NCI-H146 treated with DMSO at 0.1 percent for 48 hours (cell line): ENCODE results near the gene CDC42.

Experiments used
- DNase-seq: peaks from one replicate; lab custom pipeline; 2025; ENCODE audit not compliant: unreplicated experiment; lab: John Stamatoyannopoulos, UW

The CDC42 gene

DNA sequence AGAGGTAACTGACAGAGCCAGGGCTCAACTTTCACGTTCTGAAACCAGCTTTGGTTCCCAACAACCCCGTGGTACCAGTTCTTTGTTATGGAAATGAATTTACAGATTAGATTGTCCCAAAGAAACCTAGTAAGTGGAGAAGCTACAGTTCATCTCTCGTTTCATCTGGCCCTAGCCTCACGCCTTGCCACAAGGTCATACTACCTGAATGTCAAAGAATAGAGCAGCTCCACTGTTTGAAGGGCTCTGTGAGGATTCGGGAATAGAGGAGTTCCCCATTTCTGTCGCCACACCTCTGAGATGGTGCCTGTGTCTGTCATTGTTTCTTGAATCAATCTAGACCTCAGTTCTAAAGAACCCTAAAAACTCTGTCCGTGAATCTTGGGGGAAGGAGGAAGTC lies 15.0 kb upstream of the CDC42 start:
- no peak for DNase-seq

- DNase-seq, result no peak
Measured at GRCh38 chr1:22038036-22038435, 14.5 kb upstream of the CDC42 start.

- DNase-seq, result peak; percentile 8
Measured at GRCh38 chr1:22039594-22040285, 12.8 kb upstream of the CDC42 start.

DNA sequence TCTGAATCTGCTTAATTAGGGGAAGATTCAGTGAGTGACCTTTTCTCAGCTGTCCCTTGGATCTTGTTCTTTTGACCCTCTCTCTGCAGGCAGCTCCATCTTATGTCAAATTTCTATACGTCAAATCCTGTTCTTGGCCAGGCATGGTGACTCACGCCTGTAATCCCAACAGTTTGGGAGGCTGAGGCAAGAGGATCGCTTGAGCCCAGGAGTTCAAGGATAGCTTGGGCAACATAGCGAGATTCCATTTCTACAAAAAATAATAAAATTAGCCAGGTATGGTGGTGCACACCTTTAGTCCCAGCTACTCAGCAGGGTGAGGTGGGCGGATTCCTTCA lies 12.3 kb upstream of the CDC42 start:
- DNase-seq, result no peak

- no peak for DNase-seq
Measured at GRCh38 chr1:22041505-22041904, 11.0 kb upstream of the CDC42 start.

GRCh38 chr1:22043198-22043769 lies 9.2 kb upstream of the CDC42 start:
- DNase-seq, result no peak

- DNase-seq, result no peak
Measured at GRCh38 chr1:22044690-22045420, 7.7 kb upstream of the CDC42 start.

DNA sequence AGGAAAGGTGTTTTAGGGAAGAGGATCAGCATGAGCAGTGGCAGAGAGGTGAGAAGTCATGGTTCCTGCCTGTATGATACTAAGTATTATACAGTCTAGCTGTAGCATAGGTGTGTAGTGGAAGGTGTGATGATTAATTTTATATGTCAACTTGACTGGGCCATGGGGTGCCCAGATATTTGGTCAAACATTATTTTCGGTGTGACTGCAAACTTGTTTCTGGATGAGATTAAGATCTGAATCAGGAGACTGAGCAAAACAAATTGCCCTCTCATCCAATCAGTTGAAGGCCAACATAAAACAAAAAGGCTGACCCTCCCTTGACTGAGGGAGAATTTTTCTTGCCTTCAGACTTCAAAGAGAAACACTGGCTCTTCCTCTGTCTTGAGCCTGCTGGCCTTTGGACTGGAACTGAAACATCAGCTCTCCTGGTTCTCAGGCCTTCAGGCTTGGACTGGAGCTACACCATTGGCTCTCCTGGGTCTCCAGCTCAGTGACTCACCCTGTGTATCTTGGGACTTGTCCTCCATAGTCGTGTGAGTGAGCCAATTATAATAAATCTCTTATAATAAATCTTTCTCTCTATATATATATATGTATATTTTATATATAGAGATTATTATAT lies 6.8 kb upstream of the CDC42 start:
- DNase-seq, result no peak

DNA sequence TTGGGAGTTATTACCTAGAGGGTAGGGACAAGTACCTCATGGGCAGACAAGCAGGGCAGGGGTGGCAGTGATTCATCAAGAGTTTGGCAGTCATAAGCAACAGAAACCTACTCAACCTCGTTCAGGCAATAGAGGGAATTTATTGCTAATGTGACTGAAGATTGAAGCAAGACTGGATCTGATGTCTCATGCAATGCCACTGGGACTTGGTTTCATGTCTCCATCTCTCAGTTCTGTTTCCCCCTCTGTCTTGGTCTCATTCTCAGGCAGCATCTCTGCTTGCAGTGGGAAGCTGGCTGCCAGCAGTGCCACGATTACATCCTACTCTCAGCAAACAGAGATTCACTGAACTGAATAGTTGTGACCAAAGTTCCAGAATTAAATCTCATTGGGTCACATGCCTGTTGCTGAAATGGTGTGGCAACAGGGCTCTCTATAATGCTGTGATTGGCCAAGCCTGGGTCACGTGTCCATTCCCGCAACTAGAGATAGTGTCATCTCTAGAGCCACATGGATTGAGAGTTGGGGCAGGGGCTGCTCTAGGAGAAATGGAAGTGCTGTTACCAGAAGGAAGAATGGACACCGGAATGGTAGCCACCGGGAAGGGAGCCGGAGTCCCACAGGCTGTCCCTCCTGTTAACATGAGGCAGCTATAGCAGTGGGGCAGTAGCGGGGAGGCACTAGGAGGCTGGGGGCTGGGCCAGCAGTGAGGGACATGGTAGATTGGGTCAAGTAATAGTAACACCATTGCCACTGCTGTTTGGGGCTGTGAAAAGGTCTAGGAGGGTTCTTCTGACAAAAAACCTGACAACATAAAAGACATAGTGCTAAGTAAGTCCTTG lies 3.9 kb upstream of the CDC42 start:
- DNase-seq, result no peak

GRCh38 chr1:22050330-22050729 lies 2.2 kb upstream of the CDC42 start:
- DNase-seq, result no peak

DNA sequence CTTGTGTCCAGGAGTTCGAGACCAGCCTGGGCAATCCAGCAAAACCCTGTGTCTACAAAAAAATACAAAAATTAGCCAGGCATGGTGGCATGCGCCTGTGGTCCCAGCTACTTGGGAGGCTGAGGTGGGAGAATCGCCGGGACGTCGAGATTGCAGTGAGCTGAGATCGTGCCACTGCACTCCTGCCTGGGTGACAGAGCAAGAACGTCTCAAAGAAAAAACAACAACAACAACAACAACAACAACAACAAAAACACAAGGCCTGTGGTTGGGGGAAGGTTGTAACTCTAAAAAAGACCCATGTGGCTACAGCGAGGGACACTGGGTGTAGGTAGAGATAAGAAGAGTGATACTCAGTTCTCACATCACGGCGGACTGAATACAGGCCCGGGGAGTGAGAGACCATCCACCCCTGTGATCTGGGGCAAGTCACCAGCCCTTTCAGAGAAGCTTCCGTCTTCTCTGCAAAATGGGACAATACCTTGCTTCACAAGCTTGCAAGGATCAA lies 848 bp upstream of the CDC42 start:
- DNase-seq, result no peak

- peak; percentile 26 for DNase-seq
Measured at GRCh38 chr1:22053017-22053860, 730 bp downstream of the CDC42 start.

DNA sequence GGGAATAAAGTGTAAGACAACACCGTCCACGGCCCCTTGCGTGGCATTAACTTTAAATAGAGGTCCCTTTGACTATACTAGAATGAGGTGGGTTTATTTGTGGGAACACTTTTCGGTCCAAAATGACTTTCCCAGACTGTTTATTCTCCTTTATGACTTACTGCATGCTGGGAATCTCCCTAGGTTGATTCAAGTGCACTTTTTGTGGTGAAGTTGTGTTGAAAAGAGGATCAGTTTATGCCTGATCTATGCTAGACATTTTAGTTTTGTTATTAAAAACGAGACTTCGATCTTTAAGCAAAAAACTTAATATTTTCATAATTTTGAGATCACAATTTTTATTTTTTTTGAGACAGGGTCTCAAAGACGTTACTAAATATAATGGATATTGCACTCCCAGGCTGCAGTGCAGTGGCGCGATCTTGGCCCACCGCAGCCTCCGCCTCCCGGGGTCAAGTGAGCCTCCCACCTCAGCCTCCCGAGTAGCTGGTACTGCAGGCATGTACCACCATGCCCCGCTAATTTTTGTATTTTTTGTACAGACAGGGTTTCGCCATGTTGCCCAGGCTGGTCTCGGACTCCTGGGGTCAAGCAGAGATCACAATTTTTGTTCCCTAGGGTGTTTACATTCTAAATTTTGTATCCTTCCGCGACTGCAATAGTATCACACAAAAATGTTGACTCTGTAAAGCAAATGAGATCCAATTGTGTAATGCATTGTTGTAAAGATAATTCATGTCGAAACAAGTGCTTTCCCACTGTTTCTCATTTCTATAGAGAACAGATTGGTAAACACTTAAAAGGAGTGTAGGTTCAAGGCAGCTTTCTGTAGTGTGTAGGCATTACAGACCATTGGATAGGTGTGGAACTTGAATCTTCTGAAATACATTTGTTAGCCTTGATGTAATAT lies 1.6 kb downstream of the CDC42 start:
- no peak for DNase-seq

DNA sequence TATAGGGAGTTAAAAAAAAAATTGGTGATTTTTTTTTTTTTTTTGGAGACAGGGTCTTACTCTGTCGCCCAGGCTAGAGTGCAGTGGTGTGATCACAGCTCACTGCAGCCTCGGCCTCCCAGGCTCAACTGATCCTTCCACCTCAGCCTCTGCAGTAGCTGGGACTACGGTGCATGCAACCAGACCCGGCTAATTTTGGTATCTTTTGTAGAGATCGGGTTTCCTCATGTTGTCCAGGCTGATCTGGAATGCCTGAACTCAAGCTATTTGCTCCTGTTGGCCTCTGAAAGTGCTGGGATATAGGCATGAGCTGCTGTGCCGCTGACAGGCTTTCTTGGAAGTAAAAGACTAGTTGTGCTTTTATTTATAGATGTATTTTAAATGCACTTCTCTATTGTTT lies 3.0 kb downstream of the CDC42 start:
- DNase-seq, result no peak

DNA sequence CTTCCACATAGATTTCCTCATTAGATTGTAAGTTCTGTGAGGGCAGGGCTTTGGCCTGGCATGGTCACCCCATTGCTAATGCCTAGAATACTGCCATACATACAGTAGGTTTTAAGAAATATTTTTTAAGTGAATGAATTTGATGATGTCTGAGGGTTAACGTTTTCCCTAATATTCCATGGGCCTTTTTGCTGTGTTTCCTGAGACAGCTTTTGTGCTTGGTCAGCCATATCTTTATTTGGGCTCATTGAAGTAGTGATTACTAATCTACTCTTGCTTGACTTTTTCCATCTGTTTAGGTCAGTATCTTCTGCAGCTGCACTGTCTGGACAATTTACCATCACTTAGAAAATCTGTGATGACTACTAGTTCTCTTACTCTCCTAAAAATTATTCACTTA lies 3.5 kb downstream of the CDC42 start:
- DNase-seq, result no peak

DNA sequence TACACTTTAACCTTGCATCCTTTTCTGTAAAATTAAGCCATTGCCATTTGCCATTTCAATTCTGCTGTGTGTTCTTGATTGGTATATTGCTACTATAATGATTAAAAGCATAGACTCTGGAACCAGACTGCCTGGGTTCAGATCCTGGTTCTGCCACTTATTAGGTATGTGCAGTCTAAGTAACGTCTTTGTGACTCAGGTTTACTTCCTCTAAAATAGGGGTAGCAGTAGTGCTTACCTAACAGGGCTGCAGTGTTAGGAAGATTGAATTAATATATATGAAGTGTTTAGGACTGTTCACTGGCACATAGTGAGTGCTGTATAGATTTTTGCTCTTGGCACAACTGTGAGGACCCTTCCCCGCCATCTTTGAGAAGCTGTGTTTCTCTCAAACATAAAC lies 4.4 kb downstream of the CDC42 start:
- no peak for DNase-seq

GRCh38 chr1:22057861-22058260 lies 5.4 kb downstream of the CDC42 start:
- DNase-seq, result no peak

GRCh38 chr1:22064751-22065402 lies 12.4 kb downstream of the CDC42 start:
- DNase-seq, result no peak

GRCh38 chr1:22071511-22071910 lies 19.0 kb downstream of the CDC42 start:
- no peak for DNase-seq
